Stimulated activated CD8-positive, alpha-beta memory T cell treated with anti-CD3 and anti-CD28 coated beads, Interleukin-7, amount 100 ng/mL, for 24 hours (primary cell): ENCODE data around the gene NME7.
"Not testable (repeated sequence)": the region's sequence is repeated elsewhere in the genome, so short reads cannot be mapped to it uniquely, and the experiment has no call there.

Source experiments
- DNase-seq: peaks from one replicate; pipeline ENCODE4 v3.0.0-alpha.2; 2020; ENCODE audit warnings: low read depth

The NME7 gene

GRCh38 chr1:169305356-169305755 is 62.2 kb downstream of the NME7 start:
- DNase-seq: no peak

GRCh38 chr1:169300854-169301253 is 66.7 kb downstream of the NME7 start:
- no peak for DNase-seq

- no peak for DNase-seq
Measured at GRCh38 chr1:169298441-169298840, 69.2 kb downstream of the NME7 start.

- no peak for DNase-seq
Measured at GRCh38 chr1:169295846-169296245, 71.8 kb downstream of the NME7 start.

- no peak for DNase-seq
Measured at GRCh38 chr1:169295425-169295824, 72.2 kb downstream of the NME7 start.

- no peak for DNase-seq
Measured at GRCh38 chr1:169289016-169289415, 78.6 kb downstream of the NME7 start.

- DNase-seq: no peak
Measured at GRCh38 chr1:169288011-169288414, 79.6 kb downstream of the NME7 start.

GRCh38 chr1:169287280-169287679 is 80.3 kb downstream of the NME7 start:
- DNase-seq: no peak

- not testable (repeated sequence) for DNase-seq
Measured at GRCh38 chr1:169281562-169281961, 86.0 kb downstream of the NME7 start.

GRCh38 chr1:169271098-169271497 is 96.5 kb downstream of the NME7 start:
- DNase-seq: no peak

- no peak for DNase-seq
Measured at GRCh38 chr1:169266133-169266532, 101.5 kb downstream of the NME7 start.

- DNase-seq: no peak
Measured at GRCh38 chr1:169263059-169263458, 104.5 kb downstream of the NME7 start.

GRCh38 chr1:169261884-169262283 is 105.7 kb downstream of the NME7 start:
- DNase-seq: no peak

- DNase-seq: no peak
Measured at GRCh38 chr1:169260478-169261151, 107.0 kb downstream of the NME7 start.

GRCh38 chr1:169259816-169260215 is 107.8 kb downstream of the NME7 start:
- no peak for DNase-seq

- DNase-seq: no peak
Measured at GRCh38 chr1:169250795-169251194, 116.8 kb downstream of the NME7 start.

GRCh38 chr1:169250022-169250421 is 117.6 kb downstream of the NME7 start:
- DNase-seq: no peak

GRCh38 chr1:169249611-169250010 is 118.0 kb downstream of the NME7 start:
- no peak for DNase-seq

- no peak for DNase-seq
Measured at GRCh38 chr1:169245706-169246105, 121.9 kb downstream of the NME7 start.

- DNase-seq: no peak
Measured at GRCh38 chr1:169240449-169241232, 127.0 kb downstream of the NME7 start.

GRCh38 chr1:169236880-169237279 is 130.7 kb downstream of the NME7 start:
- no peak for DNase-seq

- DNase-seq: no peak
Measured at GRCh38 chr1:169236143-169236542, 131.5 kb downstream of the NME7 start.

GRCh38 chr1:169235568-169235967 is 132.0 kb downstream of the NME7 start:
- DNase-seq: no peak

GRCh38 chr1:169234780-169235179 is 132.8 kb downstream of the NME7 start:
- DNase-seq: no peak
